Inflammatory macrophage treated with lipopolysaccharide for 4 hours (primary cell): ENCODE measurements around the gene DSCAML1.

Experiments
- DNase-seq: peaks from one replicate; pipeline ENCODE4 v3.0.0-alpha.2; 2020

The DSCAML1 gene

DNA sequence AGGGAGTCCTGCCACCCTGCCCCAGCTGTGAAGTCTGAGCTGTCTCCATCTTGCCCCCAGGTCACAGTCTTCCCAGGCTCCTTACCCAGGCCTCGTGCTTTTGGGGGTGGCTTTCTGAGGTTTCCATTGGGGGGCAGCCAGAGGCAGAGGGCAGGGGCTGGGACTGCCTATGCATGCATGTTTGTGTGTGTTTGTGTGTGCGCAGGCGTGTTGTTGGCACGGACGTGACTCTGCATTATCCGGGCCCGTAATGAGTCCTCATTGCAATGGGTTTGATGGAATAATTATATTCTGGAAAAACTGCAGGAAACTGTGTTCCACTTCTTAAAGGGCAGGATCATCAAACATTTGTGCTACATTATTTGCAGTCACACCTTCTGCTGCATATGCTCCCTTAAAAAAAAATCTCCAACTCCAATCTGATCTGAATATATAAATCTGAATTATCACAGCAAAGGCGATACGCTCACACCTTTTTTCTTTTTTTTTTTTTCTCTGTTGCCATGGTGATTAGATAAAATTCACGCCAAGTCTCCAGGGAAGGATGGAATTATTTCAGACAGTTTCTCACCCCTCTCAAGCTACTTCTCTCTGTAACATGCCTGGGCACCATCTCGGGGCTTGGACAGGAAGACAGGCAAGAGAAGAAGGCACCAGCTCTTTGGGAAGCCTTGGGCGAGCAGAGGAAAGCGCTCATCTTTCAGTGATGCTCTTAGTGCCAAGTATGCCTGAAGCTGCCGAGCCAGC is 45.9 kb downstream of the DSCAML1 start:
- DNase-seq: no peak

DNA sequence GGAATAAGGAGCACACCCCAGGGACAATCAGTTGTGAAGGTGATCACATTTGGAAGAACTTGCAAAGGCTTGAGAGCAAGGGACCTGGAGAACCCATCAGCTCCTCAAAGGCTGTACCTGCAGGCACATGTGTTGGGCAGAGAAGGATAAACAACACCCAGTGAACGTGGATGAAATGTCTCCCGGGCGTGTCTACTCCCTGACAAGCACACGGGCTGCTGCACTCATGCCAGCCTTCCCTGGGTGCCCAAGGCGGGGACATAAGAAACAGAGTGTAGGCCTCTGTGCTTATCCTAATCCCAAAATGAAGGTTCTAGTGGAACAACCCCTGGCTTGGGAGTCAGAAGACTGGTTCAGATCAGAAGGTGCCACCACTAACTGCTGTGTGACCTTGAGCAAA is 46.7 kb downstream of the DSCAML1 start:
- no peak for DNase-seq

DNA sequence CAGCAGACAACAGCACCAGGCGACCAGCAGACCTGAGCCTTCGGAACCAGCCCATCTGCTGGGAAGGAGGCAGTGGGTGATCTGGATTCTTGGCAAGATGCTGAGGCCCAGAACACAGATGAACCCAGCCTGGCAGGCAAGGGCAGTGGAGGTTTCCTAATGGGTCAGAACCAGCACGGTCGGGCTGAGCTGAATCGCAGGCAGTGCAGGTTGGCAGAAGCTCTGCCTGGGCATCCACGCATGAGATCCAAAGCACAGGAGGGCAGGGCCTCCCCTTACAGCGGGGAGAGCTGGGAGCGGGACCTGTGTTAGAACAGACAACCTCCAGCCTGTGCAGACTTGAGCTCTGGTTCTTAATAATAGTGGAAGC is 47.5 kb downstream of the DSCAML1 start:
- DNase-seq: no peak

DNA sequence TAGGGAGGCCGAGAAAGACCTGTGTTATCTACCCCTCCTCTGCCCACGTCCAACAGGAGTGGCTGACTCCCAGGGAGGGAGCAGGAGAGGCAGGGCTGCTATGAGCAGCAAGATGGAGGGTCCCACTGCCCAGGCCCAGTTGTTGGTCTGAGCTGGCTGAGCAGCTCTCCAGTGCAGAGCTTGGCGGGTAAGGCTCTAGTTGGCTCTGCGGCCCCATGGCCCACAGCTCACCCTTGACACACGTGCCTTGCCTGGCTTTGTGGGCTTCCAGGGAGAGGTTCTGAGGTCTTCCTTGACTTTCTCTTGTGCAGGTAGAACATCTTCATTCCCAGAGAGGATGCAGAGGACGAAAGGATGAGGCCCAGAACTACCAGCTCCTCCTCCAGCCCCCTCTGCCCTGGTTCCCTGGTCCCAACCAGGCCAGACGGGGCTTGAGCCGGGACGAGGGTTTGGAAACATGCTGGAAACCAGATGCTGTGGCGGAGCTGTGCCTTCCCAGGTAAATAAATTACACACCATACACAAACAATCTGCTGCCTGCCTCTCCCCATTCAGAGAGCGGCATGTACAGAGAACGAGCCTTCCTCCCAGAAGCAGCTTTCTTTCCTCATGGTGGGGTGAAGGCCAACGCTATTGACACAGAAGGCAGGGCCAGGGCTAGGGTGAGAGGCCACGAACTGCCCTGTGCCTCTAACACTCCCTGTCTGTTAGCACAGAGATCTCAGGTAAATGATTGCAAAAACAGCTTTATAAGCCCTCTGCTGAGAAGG is 48.1 kb downstream of the DSCAML1 start:
- DNase-seq: no peak

DNA sequence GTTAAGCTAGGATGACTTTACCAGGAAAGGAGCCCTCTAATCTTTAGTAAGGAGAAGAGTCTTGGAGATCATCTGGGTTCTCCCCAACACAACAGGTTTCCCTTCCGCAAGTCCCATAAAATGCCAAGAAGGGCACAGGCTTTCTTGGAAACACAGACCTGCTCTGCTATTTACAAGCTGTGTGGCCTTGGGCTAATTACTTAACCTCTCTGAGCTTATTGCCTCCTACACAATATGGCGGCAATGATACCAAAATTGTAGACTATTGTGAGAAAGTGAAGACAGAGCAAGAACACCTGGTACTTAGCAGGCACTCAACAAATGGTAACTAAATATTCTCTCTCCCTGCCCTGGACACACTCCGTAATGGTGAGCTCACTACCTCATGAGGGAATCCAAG is 49.1 kb downstream of the DSCAML1 start:
- DNase-seq: no peak

DNA sequence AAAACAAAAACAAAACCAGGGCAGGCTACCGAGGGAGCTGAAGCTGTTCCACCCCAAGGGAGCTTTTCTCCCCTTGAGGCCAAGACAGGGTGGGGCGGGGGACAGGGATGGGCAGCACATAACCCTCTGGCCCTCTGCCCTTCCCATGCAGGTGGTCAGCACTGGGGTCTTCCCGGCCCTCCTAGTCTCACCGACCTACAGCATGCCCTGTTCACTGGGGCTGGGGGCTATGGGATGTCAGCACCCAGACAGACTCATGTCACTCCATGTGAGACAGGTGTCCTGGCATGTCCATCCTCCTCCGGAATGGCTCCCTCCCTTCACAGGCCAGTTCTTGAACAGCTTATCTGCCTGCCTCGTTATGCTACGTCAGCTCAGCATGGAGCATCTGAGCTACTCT is 51.7 kb downstream of the DSCAML1 start:
- no peak for DNase-seq

DNA sequence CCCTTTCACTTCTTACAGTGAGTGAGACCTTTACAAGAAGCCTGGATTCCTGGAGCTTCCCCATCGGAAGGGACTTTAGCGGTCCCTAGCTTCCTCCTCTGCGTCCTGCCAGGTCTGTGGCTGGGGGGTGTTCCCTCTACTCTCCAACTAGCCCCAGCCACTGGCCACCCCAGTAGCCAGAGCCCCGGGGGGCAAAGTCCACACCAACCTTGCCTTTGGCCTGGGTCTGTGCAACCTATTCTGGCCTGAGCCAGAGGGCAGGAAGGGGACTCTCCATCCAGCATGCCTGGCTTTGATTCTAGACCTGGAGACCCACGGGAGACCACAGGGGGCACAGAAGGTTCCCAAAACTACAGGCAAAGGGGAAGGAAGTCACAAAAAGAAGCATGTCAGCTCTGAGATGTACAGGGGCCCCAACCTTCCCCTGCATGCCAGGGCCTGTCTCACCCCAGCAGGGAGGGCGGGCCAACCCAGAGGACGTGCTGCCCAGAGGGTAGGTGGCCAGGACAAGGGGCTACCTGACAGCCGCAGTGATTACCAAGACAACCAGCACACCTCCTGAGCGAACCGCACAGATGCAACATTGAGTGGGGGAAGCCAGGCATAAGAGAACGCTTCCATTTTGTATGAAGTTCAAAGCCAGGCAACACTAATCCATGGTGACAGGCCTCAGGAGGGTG is 52.4 kb downstream of the DSCAML1 start:
- DNase-seq: no peak

DNA sequence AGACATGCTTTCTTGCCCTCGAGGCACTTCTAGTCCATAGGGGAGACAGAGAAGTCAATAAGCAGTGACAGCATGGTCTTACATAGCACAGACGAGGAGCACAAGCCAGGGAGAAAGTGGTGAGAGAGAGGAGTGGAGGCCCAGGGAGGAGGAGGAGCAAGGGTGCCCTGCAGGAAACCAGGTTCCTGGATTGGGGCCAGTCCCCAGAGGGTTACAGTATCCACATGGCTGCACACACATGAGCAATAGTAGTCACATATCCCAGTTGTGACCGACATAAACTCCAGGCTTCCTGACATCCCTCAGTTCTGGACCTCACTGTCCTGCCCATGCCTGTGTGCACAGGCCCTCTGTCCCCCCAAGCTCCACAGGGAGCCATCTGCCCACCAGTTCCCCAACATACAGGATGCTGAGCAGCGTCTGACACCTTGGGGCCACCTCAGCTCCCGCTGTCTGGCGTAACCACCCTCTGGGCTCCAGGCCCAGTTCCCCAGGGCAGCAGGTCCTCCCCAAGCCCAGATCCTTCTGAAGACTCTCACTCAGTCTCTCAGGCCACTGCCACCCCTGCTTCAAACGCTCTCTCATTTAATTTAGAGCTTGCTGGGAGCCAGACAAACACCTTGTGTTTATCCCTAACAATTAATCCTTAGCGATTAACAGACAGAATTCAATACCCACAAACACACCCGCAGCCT is 53.7 kb downstream of the DSCAML1 start:
- no peak for DNase-seq

DNA sequence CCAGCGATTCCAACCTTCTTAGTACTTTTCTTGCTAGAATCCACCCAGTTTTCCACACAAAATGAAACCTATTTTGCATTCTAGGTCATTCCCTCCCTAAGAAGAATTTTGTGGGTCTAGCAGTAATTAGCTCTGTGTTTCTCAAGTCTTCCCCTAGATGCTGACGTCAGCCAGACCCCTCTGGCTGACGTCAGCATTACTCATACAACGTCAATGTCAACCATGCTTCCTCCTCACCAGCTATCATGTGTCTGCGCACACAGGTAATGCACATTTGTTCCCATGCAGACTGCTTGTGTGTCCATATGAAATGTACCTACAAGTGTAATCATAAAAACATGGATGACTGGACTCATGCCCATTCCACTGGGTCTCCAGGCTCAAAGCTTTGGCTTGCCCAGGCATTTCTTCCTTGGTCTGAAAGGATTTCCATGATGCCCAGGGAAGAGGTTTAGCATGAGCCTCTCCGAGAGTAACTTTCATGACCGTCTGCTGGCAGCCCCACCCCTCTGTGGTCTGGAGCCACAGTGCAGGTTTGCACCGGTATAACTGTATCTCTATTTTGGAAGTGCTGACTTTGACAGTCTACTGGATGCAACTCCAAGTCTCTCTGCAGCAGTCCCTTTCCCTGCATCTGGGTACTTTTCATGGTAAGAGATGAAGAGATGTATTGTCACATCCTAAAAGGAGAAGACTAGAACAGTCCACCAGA is 58.6 kb downstream of the DSCAML1 start:
- DNase-seq: no peak

DNA sequence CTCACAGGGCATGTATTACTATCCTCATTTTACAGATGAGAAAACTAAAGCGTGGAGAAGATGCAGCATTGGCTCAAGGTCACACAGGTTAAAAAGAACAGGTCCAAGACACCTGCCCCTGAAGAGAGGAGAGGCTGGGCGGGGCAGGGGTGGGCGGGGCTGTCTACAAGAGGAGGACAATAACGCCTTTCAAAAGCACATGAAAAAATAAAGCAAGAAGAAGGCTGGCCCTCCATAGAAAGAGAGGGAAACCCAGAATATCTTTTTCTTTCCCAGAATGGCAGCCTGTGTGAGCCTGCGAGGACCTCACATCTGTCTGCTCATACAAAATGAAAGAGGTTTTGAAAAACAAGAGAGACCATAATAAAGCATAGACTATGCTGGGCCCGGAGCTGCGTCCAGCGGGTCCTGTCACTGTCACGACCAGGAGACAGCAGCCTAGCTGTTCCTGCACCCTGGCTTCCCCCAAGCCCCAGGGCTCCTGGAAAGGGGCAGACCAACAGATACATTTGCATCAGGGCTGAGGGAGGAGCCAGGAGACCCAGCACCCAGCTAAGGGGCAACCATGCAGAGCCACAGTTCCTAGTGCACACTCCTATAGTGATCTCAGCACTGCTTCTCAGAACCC is 61.6 kb downstream of the DSCAML1 start:
- no peak for DNase-seq

DNA sequence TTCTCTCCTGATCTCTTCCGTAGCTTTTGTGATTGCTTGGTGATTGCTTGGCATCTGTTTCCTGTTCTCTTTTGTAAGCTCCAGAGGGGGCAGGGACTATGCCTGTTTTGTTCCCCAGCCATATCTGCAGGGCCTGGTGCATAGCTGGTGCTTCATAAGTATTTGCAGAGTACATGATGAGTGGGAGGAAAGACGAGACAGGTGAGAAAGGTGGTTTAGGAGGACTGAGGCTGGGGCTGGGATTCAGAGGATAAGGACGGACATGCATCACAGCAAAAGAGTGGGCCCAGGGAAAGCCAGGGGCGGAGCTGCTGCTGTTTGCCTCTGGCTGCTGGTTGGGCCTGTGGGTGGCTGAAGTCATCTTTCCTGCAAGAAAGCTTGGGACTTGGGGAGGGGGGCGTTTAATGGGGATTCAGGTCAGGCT is 62.4 kb downstream of the DSCAML1 start:
- no peak for DNase-seq

DNA sequence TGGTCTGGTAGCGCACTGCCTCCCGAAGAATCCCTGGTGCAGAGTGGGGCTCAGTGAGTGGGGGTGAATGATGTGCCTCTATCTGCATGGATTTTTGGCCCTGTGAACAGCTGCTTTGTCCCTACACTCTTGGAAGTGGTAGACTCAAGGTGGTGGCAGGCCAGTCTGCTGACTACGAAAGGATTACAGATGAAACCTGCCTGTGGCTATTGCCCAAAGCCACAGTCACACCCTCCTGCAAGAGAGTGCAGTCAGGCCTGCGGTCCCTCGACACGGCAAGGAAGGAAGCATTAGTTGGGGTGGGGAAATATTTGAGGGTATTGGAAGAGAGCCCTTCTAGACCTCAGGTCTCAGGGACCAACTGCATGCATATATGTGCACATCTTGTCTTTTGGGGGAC is 63.7 kb downstream of the DSCAML1 start:
- DNase-seq: no peak

DNA sequence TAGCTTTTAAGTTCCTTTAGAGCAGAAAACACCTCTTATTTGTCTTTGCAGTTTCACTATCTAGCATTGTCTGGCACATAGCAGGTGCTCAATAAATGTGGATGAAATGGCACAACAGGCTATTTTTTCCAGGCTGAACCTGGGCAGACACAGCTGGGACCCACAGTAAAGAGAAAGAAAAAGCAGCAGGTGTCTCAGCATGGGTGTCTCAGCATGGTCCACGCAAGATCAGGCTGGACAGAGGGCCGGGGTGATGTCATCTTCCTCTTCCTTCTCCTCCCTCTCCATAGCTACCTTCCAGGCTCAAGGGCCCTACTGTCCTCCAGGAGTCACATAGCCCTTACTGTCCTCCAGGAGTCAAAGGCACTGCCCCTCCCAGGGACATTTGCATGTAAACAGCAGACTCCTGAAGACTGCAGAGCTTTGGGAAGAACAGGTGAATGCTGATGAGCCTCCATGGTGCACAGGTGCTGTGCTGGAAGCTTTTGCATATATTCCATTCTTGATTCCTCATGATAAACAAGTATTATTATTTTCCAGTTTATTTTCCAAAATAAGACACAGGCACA is 65.2 kb downstream of the DSCAML1 start:
- no peak for DNase-seq

DNA sequence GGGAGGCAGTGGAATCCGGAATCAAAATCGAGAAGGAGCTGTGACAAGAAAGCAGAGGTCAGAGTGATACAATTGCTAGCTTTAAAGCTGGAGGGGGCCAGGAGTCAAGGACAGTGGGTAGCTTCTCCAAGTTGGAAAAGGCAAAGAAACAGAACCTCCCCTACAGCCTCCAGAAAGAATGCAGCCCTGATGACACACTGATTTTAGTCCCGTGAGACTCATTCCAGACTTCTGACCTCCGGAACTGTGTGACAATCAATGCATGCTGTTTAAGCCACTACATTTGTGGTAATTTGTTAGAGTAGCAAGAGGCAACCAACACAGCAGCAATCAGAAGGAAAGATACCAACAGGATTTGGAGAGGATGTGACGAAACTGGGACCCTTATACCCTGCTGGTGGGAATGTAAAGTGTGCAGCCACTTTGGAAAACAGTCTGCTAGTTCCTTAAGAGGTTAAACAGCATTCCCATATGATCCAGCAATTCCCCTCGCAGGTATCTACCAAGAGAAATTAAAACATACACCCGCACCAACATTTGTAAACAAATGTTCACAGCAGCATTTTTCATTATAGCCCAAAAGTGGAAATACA is 66.7 kb downstream of the DSCAML1 start:
- no peak for DNase-seq

DNA sequence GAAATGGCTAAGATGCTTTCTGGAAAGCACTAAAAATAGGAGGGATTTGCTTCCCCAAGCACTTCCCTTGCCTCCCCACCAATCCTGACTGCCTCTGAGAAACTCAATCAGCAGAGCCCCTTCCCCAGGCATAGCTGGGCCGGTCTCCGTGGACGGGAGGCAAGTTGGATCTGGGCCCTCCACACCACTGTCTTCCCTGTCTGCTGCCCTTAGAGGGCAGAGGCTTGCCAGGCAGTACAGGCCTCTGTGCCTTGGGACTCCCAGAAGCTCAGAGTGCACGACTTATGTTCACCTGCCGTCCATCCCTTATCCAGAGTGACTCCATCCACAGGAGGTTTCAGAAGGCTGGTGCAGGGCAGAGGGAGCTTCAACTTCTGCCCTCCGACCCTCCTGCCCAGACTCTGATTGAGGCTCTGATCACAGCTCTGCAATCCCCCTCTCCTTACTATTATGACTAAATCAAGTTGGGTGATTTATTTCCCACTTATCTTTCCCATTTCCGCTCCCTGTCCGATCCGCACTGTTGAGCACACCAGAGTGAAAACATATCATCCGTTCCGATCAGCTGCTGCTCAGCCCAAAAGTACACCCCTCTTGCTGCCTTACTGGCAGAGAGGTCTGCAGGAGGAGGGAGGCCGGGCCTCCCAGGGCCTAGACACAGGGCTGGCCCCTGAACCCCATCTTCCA is 71.8 kb downstream of the DSCAML1 start:
- no peak for DNase-seq

DNA sequence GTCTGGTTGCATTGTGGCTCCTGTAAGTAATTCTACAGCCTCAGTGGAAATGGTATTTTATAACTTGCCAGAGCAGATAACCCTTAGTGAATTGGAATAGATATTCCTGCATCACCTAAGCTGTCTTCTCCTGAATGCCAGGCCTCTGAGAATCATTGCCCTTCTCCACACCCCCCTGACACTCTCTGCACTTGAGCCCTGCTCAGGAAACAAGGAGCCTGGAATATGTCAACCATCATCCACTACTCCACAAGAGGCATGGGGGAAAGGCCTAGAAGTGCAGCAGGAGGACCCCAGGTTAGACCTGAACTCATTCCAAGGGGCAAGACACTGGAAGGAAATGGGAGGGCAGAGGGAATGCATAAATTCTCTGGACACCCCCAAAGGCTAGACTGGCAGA is 72.4 kb downstream of the DSCAML1 start:
- no peak for DNase-seq

DNA sequence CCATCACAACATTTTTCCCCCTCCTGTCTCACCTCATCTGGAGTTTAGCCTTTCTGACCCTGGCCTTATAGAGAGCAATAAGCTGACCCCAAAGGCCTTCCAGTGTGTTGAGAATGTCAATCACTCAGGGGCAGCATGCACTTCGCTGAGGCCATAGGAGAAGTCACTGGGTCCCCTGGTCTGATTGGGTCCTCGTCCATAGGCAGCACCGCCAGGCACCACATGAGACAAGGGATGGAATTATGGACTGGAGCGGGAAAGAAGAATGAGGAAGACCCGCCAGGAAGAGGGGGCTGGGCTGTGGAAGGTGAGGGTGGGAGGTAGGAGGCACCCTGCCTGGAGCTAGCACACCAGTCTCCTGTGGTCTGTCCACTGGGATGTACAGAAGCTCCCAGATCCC is 72.9 kb downstream of the DSCAML1 start:
- DNase-seq: no peak

DNA sequence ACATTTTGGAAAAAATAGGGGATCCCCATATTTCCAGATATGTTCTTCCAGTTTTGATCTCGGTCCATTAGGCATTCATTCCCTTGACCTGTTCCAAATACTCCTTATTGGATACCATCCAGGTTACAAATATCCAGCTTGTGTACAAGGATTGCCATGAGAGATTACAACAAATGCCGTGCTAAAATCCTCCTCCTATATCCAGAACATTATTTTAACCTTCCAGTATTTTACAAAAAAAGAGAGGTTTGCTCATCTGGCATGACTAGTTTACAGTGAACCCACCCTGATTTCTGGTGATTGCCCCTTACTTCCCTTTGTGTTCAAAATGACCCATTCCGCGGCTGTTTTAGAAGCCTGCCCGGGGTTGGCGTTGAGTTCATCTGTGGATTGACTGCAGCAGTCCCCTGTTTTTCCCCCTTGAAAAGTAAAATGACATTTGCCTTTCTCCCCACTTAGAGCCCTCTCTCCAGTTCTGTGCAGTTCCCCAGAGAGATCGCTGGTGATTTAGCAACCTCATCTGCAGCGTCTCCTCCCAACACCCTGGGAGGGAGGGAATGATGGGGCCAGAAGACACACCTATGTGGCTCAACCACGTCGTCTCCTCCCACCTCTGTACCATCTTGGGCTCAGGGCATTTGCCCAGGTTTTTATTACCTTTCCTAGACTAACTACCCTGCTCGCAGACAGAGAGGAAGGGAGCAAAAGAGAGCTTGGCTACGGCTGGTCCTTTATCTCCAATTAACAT is 73.6 kb downstream of the DSCAML1 start:
- DNase-seq: no peak

DNA sequence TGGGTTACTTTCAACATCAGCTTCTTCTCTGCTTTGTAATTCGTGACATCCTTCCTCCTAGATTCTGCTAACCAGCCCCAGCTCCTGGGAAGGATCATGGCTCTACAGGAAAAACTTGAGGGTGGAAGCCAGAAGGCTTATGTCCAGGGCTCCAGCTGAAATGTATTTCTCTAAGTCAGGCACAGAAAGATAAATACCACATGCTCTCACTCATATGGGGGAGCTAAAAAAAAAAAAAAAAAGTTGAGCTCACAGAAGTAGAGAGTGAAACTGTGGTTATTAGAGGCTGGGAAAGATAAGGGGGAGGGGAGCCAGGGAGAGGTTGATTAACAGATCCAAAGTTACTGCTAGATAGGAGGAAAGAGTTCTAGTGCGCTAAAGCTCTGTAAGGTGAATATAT is 74.9 kb downstream of the DSCAML1 start:
- no peak for DNase-seq

DNA sequence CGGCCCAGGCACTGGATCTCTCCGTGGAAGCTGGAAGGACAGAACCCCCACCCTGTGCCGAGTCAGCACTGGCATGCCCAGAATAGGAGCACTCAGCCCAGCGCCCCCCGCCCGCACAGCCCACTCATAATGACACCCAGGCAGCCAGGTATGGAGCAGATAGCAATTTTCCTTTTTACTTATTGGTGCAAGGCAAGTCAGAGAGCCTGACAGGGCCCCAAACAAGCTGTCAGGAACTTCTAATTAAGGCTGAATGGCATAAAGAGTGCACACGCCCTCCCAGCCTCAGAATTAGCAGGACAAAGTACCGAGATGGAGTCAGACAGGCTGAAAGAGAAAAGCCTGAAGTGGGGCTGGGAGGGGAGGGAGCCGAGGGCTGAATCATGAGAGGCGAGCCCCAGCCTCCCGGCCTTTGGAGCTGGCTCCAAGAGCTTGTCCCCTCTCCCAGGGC is 76.9 kb downstream of the DSCAML1 start:
- DNase-seq: no peak
